GM23338 (cell line): Measurements from ENCODE around the gene ZBTB1. TPM values are rescaled to one million over a fixed set of nuclear protein-coding genes. Genes with fewer than 3 reads are reported as not detected.

Experiments used
- ATAC-seq: fragments of 200-7000 bp; cut with Tn5 transposase; 3 replicates; pipeline ENCODE4 v1.9.1; 2020
- DNase-seq: peaks from one replicate; pipeline ENCODE4 v3.0.0-alpha.2; 2015; ENCODE audit warnings: low spot score
- H2AFZ ChIP-seq: fragments of 200-600 bp; sonication (generic); 2 replicates; pipeline ENCODE4 v1.8.0; 2016; ENCODE audit warnings: antibody characterized with exemption, mild to moderate bottlenecking, moderate library complexity
- H3F3A ChIP-seq: fragments of 200-600 bp; sonication (generic); replicated peaks from 2 replicates; pipeline ENCODE4 v1.8.0; 2017; ENCODE audit warnings: antibody characterized with exemption, mixed run types, low read depth
- H3K27ac ChIP-seq: fragments of 200-600 bp; sonication (generic); 2 replicates; pipeline ENCODE4 v1.6.1; 2016; ENCODE audit warnings: low read depth
- H3K27me3 ChIP-seq: fragments of 200-600 bp; sonication (generic); 2 replicates; pipeline ENCODE4 v1.8.0; 2016; ENCODE audit warnings: mild to moderate bottlenecking, mixed run types, moderate library complexity; ENCODE audit not compliant: insufficient read depth
- H3K36me3 ChIP-seq: fragments of 200-600 bp; sonication (generic); 2 replicates; pipeline ENCODE4 v1.8.0; 2016; ENCODE audit warnings: mild to moderate bottlenecking; ENCODE audit not compliant: insufficient read depth
- H3K4me1 ChIP-seq: fragments of 200-600 bp; sonication (generic); 2 replicates; pipeline ENCODE4 v1.8.0; 2016; ENCODE audit warnings: mild to moderate bottlenecking, moderate library complexity; ENCODE audit not compliant: insufficient read depth
- H3K4me2 ChIP-seq: fragments of 200-600 bp; sonication (generic); 2 replicates; pipeline ENCODE4 v1.7.1; 2017; ENCODE audit warnings: mixed run types
- H3K4me3 ChIP-seq: fragments of 200-600 bp; sonication (generic); 2 replicates; pipeline ENCODE4 v1.6.1; 2016; ENCODE audit warnings: mixed run types
- H3K79me2 ChIP-seq: fragments of 200-600 bp; sonication (generic); replicated peaks from 2 replicates; pipeline ENCODE4 v1.8.0; 2017; ENCODE audit warnings: mild to moderate bottlenecking; ENCODE audit not compliant: insufficient read depth
- H3K9me2 ChIP-seq: fragments of 200-600 bp; sonication (generic); 2 replicates; pipeline ENCODE4 v1.8.0; 2017; ENCODE audit not compliant: insufficient read depth
- H4K20me1 ChIP-seq: fragments of 200-600 bp; sonication (generic); replicated peaks from 2 replicates; pipeline ENCODE4 v1.8.0; 2017; ENCODE audit warnings: mild to moderate bottlenecking; ENCODE audit not compliant: insufficient read depth
- H3K27ac Mint-ChIP-seq: 2 replicates; pipeline ENCODE4 v1.8.0; 2020; ENCODE audit warnings: inconsistent platforms, mild to moderate bottlenecking, moderate library complexity, mixed read lengths
- H3K27me3 Mint-ChIP-seq: 3 replicates; pipeline ENCODE4 v1.8.0; 2022; ENCODE audit warnings: low read depth, mild to moderate bottlenecking, moderate library complexity, mixed read lengths, inconsistent platforms; ENCODE audit not compliant: insufficient read depth, poor library complexity
- H3K36me3 Mint-ChIP-seq: 3 replicates; pipeline ENCODE4 v1.8.0; 2021; ENCODE audit warnings: low read depth, mild to moderate bottlenecking, inconsistent platforms, moderate library complexity, mixed read lengths
- H3K4me1 Mint-ChIP-seq: 3 replicates; pipeline ENCODE4 v1.8.0; 2020; ENCODE audit warnings: mild to moderate bottlenecking, inconsistent platforms, mixed read lengths
- H3K4me3 Mint-ChIP-seq: 3 replicates; pipeline ENCODE4 v1.8.0; 2021; ENCODE audit warnings: moderate library complexity, mild to moderate bottlenecking, inconsistent platforms, mixed read lengths
- H3K9me3 Mint-ChIP-seq: 3 replicates; pipeline ENCODE4 v1.8.0; 2020; ENCODE audit warnings: moderate library complexity, mild to moderate bottlenecking, inconsistent platforms, mixed read lengths
- EZH2phosphoT487 ChIP-seq: fragments of 200-600 bp; sonication (generic); IDR thresholded peaks from one replicate; pipeline ENCODE4 v1.8.1; 2018; ENCODE audit warnings: antibody characterized with exemption; ENCODE audit not compliant: unreplicated experiment
- JUNB ChIP-seq: IDR thresholded peaks from one replicate; pipeline ENCODE4 v1.6.1; 2016; ENCODE audit warnings: antibody characterized with exemption; ENCODE audit not compliant: unreplicated experiment
- NANOG ChIP-seq: IDR thresholded peaks from 2 replicates; pipeline ENCODE4 v1.6.1; 2016; ENCODE audit warnings: antibody characterized with exemption, borderline replicate concordance
- STAT1 ChIP-seq: IDR thresholded peaks from one replicate; pipeline ENCODE4 v1.6.1; 2016; ENCODE audit warnings: antibody characterized with exemption; ENCODE audit not compliant: unreplicated experiment
- ZNF114 ChIP-seq: fragments of 250-450 bp; sonication (Bioruptor Pico); IDR thresholded peaks from 2 replicates; pipeline ENCODE4 v1.5.0; 2020; ENCODE audit warnings: mild to moderate bottlenecking, moderate library complexity
- ZNF331 ChIP-seq: fragments of 250-450 bp; sonication (Bioruptor Pico); IDR thresholded peaks from 2 replicates; pipeline ENCODE4 v1.5.0; 2020; ENCODE audit warnings: low read depth, mild to moderate bottlenecking, moderate library complexity
- polyA plus RNA-seq: library from polyadenylated mRNA; unstranded; fragments of >200 nt; fragmentation: Nextera tagmentation; extraction: Ambion mirVana; gene quantifications from 2 replicates; pipeline ENCODE4 v1.2.1, GENCODE V29; 2016
- total RNA-seq: library from RNA; depleted of rRNA; stranded (reverse); fragments of >200 nt; shearing (Covaris generic); gene quantifications from 2 replicates; pipeline ENCODE4 v1.2.3, GENCODE V29; 2014
- TF ChIP-seq, protein P1 (sequence below): IDR thresholded peaks from one replicate; pipeline ENCODE4 v1.6.1; 2018; ENCODE audit warnings: antibody characterized with exemption; ENCODE audit not compliant: unreplicated experiment
- TF ChIP-seq, protein P2 (sequence below), 2 experiments: fragments of 200-600 bp in 1 of 2; sonication (generic) in 1 of 2; conservative IDR thresholded peaks; 2 replicates each; pipeline versions ENCODE4 v1.5.1 to v1.6.1; 2016 to 2017; ENCODE audit warnings: antibody characterized with exemption in 2 of 2, low read depth in 2 of 2, mild to moderate bottlenecking in 2 of 2, moderate library complexity in 1 of 2

ZBTB1 gene
- total and polyA plus RNA-seq, 2 experiments from 2014 or later = 11.2 to 33.0 TPM

DNA sequence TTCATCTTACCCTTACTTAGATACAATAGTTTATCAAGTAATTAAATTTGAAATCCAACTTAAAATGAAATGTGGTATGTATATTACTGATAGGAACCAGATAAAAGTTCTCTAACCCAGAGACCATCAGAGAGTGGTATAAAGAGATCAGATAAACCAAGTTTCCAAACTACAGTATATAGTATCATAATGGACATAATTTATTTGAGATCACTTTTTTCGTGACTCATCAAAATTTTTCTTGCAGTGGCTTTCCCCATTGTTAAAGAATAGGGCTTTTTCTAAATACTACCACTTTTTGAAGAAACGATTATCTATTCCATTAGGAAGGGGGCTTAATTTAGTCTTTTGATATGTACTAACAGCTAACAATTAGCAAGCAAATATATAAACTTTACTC lies 20.8 kb downstream of the ZBTB1 start (continued):
- TF ChIP-seq, protein P1, sequence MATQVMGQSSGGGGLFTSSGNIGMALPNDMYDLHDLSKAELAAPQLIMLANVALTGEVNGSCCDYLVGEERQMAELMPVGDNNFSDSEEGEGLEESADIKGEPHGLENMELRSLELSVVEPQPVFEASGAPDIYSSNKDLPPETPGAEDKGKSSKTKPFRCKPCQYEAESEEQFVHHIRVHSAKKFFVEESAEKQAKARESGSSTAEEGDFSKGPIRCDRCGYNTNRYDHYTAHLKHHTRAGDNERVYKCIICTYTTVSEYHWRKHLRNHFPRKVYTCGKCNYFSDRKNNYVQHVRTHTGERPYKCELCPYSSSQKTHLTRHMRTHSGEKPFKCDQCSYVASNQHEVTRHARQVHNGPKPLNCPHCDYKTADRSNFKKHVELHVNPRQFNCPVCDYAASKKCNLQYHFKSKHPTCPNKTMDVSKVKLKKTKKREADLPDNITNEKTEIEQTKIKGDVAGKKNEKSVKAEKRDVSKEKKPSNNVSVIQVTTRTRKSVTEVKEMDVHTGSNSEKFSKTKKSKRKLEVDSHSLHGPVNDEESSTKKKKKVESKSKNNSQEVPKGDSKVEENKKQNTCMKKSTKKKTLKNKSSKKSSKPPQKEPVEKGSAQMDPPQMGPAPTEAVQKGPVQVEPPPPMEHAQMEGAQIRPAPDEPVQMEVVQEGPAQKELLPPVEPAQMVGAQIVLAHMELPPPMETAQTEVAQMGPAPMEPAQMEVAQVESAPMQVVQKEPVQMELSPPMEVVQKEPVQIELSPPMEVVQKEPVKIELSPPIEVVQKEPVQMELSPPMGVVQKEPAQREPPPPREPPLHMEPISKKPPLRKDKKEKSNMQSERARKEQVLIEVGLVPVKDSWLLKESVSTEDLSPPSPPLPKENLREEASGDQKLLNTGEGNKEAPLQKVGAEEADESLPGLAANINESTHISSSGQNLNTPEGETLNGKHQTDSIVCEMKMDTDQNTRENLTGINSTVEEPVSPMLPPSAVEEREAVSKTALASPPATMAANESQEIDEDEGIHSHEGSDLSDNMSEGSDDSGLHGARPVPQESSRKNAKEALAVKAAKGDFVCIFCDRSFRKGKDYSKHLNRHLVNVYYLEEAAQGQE = no peak

DNA sequence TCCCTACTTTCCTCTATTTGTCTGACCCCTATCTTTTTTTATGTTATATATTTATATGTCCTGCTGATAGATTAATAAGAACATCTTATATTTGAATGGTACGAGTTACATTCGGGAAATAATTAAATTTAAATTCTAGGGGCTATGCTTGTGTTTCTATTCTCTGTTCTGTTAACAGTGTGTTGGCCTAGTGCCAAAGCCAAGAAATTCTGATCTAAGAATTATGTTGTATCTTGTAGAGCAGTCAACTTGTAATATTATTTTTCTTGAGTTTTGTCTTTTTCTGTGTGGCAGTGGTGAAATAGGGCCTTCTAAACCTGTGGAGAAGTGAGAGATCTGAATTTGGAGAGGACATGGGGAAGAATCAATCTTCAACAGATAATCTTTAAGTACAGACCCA lies 27.0 kb downstream of the ZBTB1 start:
- H3K36me3 Mint-ChIP-seq = peaks cover 4% of the 10 kb centered on the region; the same call in 2 of the 3 replicates
- DNase-seq (no peak), ATAC-seq (no peak)
- no peaks in the 10 kb centered on the region for H3K9me3 Mint-ChIP-seq
- no peak overlapping the region for H3K27ac ChIP-seq
- H3K4me1 Mint-ChIP-seq = peaks cover under 1% of the 10 kb centered on the region; the same call in 1 of the 3 replicates
- H3K27me3 Mint-ChIP-seq = no peaks in the 10 kb centered on the region
- no peaks in the 10 kb centered on the region for H3K9me2 ChIP-seq
- H3K4me1 ChIP-seq = no peaks in the 10 kb centered on the region
- no peaks in the 10 kb centered on the region for H3K79me2 ChIP-seq
- H3K27me3 ChIP-seq = no peaks in the 10 kb centered on the region
- H4K20me1 ChIP-seq = no peaks in the 10 kb centered on the region
- H3K36me3 ChIP-seq = no peaks in the 10 kb centered on the region
- no peak overlapping the region for H2AFZ ChIP-seq
- no peak overlapping the region for H3K4me2 ChIP-seq
- H3F3A ChIP-seq = no peaks in the 10 kb centered on the region
- TF ChIP-seq, protein P2, sequence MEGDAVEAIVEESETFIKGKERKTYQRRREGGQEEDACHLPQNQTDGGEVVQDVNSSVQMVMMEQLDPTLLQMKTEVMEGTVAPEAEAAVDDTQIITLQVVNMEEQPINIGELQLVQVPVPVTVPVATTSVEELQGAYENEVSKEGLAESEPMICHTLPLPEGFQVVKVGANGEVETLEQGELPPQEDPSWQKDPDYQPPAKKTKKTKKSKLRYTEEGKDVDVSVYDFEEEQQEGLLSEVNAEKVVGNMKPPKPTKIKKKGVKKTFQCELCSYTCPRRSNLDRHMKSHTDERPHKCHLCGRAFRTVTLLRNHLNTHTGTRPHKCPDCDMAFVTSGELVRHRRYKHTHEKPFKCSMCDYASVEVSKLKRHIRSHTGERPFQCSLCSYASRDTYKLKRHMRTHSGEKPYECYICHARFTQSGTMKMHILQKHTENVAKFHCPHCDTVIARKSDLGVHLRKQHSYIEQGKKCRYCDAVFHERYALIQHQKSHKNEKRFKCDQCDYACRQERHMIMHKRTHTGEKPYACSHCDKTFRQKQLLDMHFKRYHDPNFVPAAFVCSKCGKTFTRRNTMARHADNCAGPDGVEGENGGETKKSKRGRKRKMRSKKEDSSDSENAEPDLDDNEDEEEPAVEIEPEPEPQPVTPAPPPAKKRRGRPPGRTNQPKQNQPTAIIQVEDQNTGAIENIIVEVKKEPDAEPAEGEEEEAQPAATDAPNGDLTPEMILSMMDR (conservative IDR thresholded peaks at IDR 0.05; ENCODE audit: low read depth in 2 of 2) = no peak
- TF ChIP-seq NANOG = no peak
- TF ChIP-seq ZNF331 (CRISPR knock-in tag) = no peak
- TF ChIP-seq EZH2phosphoT487 = no peak
- no peak for TF ChIP-seq STAT1
- TF ChIP-seq ZNF114 (CRISPR knock-in tag) = no peak
- no peak overlapping the region for H3K27ac Mint-ChIP-seq
- no peak overlapping the region for H3K4me3 ChIP-seq
- no peak overlapping the region for H3K4me3 Mint-ChIP-seq

DNA sequence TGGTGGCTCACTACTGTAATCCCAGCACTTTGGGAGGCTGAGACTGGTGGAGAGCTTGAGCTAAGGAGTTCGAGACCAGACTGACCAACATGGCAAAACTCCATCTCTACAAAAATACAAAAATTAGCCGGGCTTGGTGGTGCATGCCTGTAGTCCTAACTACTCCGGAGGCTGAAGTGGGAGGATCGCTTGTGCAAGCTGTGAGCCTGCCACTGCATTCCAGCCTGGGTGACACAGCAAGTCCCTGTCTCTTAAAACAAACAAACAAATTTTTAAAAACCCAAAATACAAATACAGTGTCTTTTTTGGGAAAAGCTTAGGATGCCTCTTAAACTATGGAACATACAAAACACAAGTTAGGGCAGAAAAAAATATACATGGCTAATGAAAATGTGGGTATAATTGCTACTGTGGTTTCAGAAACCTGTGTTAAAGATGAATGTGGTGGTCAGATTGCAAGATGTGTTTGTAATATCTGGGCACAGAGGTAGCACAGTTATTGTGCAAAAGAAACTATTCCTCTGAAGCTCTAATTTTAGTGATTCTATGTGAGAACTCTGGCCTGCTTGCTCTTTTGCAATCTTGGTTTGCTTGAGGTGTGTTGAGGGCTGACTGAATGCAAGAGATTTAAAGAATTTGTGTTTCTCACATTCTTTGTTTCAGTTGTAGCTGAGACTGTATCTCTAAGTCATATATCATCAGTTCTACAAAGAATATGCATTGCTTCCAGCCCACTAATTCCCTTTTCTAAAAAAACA lies 32.1 kb downstream of the ZBTB1 start:
- Mint-ChIP-seq H3K9me3 (peaks cover 16% of the 10 kb centered on the region), H3K27me3 (peaks cover 20% of the 10 kb centered on the region), H3K36me3 (peaks cover 18% of the 10 kb centered on the region), H3K4me3 (no peak overlapping the region), H3K4me1 (peaks cover 18% of the 10 kb centered on the region), H3K27ac (no peak overlapping the region)
- Histone ChIP-seq H3K9me2 (no peaks in the 10 kb centered on the region), H3K4me2 (no peak overlapping the region), H3K27ac (no peak overlapping the region), H2AFZ (no peak overlapping the region), H4K20me1 (no peaks in the 10 kb centered on the region), H3K36me3 (no peaks in the 10 kb centered on the region), H3K4me3 (no peak overlapping the region), H3K27me3 (peaks cover 10% of the 10 kb centered on the region), H3K79me2 (no peaks in the 10 kb centered on the region; the same call in 1 of the 2 replicates), H3F3A (no peaks in the 10 kb centered on the region), H3K4me1 (peaks cover 3% of the 10 kb centered on the region; the same call in 1 of the 2 replicates)
- ATAC-seq (no peak), DNase-seq (peak; percentile 20)
- TF ChIP-seq, protein P2 (conservative IDR thresholded peaks at IDR 0.05; ENCODE audit: low read depth in 2 of 2) = no peak
- no peak for TF ChIP-seq JUNB
- TF ChIP-seq EZH2phosphoT487 = no peak
